HepG2 (cell line): ENCODE results near the gene TNNI3. TPM values are rescaled to one million over a fixed set of nuclear protein-coding genes. Genes with fewer than 3 reads are reported as not detected.

Source experiments
- AGO2 ChIP-seq: fragments of 200-400 bp; formaldehyde crosslinking; optimal IDR thresholded peaks from 2 replicates; pipeline ENCODE3; 2017; ENCODE audit warnings: mild to moderate bottlenecking, low read depth, low read length, moderate library complexity
- JDP2 ChIP-seq: sonication (generic); formaldehyde crosslinking; IDR thresholded peaks from 2 replicates; pipeline ENCODE4 v1.8.1; 2022; ENCODE audit warnings: missing genetic modification reagents, borderline replicate concordance
- MBNL3 ChIP-seq: fragments of 250-450 bp; sonication (Bioruptor Pico); conservative IDR thresholded peaks from 2 replicates; pipeline ENCODE4 v1.8.0; 2022; ENCODE audit warnings: mild to moderate bottlenecking, inconsistent platforms
- MXD4 ChIP-seq: IDR thresholded peaks from 2 replicates; pipeline ENCODE4 v1.6.1; 2016; ENCODE audit warnings: mild to moderate bottlenecking, missing biosample characterization, missing genetic modification reagents
- NR2F2 ChIP-seq: IDR thresholded peaks from 2 replicates; pipeline ENCODE4 v1.6.1; 2012; ENCODE audit warnings: low read depth, inconsistent platforms, borderline replicate concordance
- RARG ChIP-seq: sonication (generic); formaldehyde crosslinking; IDR thresholded peaks from 2 replicates; pipeline ENCODE4 v1.4.0; 2020; ENCODE audit warnings: low read depth, mild to moderate bottlenecking, missing genetic modification reagents
- RCOR2 ChIP-seq: IDR thresholded peaks from 2 replicates; pipeline ENCODE4 v1.6.1; 2016; ENCODE audit warnings: missing biosample characterization, missing genetic modification reagents
- SALL1 ChIP-seq: sonication (generic); formaldehyde crosslinking; IDR thresholded peaks from 2 replicates; pipeline ENCODE4 v1.8.0; 2022; ENCODE audit warnings: mild to moderate bottlenecking, missing genetic modification reagents
- SP1 ChIP-seq, 2 experiments: fragments of 450-650 bp in 1 of 2; sonication (generic) in 1 of 2; formaldehyde crosslinking in 1 of 2; IDR thresholded peaks; 2 replicates each; pipeline versions ENCODE4 v1.4.0 to v1.6.1; 2016 to 2020; ENCODE audit warnings: missing genetic modification reagents in 1 of 2
- SSRP1 ChIP-seq: IDR thresholded peaks from 2 replicates; pipeline ENCODE4 v1.6.1; 2016; ENCODE audit warnings: control low read depth
- TCF7L2 ChIP-seq: IDR thresholded peaks from 2 replicates; pipeline ENCODE4 v1.6.1; 2011; ENCODE audit warnings: mild to moderate bottlenecking, low read depth, low read length, moderate library complexity
- TMF1 ChIP-seq: sonication (generic); formaldehyde crosslinking; IDR thresholded peaks from 2 replicates; pipeline ENCODE4 v1.8.1; 2022; ENCODE audit warnings: low read depth, missing genetic modification reagents
- ZNF160 ChIP-seq: sonication (generic); formaldehyde crosslinking; IDR thresholded peaks from 2 replicates; pipeline ENCODE4 v1.8.0; 2022; ENCODE audit warnings: mild to moderate bottlenecking, inconsistent platforms, missing genetic modification reagents
- ZNF772 ChIP-seq: sonication (generic); formaldehyde crosslinking; IDR thresholded peaks from 2 replicates; pipeline ENCODE4 v1.5.0; 2020; ENCODE audit warnings: mild to moderate bottlenecking, missing genetic modification reagents
- polyA plus RNA-seq, 8 experiments: library from polyadenylated mRNA; depleted of rRNA in 3 of 8; stranded (reverse) in 7 of 8; unstranded in 1 of 8; fragments of >200 nt; fragmentation: Illumina TruSeq in 4 of 8; extraction: Trizol in 4 of 8; gene quantifications; 2 replicates each; pipeline versions ENCODE4 v1.2.1 to v1.2.3, GENCODE V29; 2011 to 2016; ENCODE audit warnings: low read depth in 4 of 8, missing spikeins in 1 of 8, mixed read lengths in 1 of 8; ENCODE audit not compliant: insufficient read depth in 1 of 8
- total RNA-seq, 5 experiments: library from RNA; depleted of rRNA; stranded (reverse); fragments of >200 nt; fragmentation: Illumina TruSeq; extraction: Trizol; gene quantifications; 2 replicates each; pipeline ENCODE4 v1.2.3, GENCODE V29; 2016; ENCODE audit warnings: low read depth in 1 of 5
- TF ChIP-seq, protein P1 (sequence below): IDR thresholded peaks from 2 replicates; pipeline ENCODE4 v1.6.1; 2016; ENCODE audit warnings: missing compliant biosample characterization, missing genetic modification reagents, borderline replicate concordance
- TF ChIP-seq, protein P2 (sequence below): sonication (generic); formaldehyde crosslinking; IDR thresholded peaks from 2 replicates; pipeline ENCODE4 v1.4.0; 2020; ENCODE audit warnings: missing genetic modification reagents
- TF ChIP-seq, protein P3 (sequence below): sonication (generic); formaldehyde crosslinking; IDR thresholded peaks from 2 replicates; pipeline ENCODE4 v1.4.0; 2020; ENCODE audit warnings: missing genetic modification reagents, borderline replicate concordance
- TF ChIP-seq, protein P4 (sequence below): sonication (generic); formaldehyde crosslinking; IDR thresholded peaks from 2 replicates; pipeline ENCODE4 v1.5.0; 2020; ENCODE audit warnings: missing genetic modification reagents
- TF ChIP-seq, protein P5 (sequence below): sonication (generic); formaldehyde crosslinking; IDR thresholded peaks from 2 replicates; pipeline ENCODE4 v1.4.0; 2020; ENCODE audit warnings: missing genetic modification reagents, borderline replicate concordance

Gene TNNI3
- total and polyA plus RNA-seq, 2 of the 13 experiments (the other 11 are each of a cell fraction or from before 2014, with no cell fraction given) = 3.5 to 3.7 TPM

DNA sequence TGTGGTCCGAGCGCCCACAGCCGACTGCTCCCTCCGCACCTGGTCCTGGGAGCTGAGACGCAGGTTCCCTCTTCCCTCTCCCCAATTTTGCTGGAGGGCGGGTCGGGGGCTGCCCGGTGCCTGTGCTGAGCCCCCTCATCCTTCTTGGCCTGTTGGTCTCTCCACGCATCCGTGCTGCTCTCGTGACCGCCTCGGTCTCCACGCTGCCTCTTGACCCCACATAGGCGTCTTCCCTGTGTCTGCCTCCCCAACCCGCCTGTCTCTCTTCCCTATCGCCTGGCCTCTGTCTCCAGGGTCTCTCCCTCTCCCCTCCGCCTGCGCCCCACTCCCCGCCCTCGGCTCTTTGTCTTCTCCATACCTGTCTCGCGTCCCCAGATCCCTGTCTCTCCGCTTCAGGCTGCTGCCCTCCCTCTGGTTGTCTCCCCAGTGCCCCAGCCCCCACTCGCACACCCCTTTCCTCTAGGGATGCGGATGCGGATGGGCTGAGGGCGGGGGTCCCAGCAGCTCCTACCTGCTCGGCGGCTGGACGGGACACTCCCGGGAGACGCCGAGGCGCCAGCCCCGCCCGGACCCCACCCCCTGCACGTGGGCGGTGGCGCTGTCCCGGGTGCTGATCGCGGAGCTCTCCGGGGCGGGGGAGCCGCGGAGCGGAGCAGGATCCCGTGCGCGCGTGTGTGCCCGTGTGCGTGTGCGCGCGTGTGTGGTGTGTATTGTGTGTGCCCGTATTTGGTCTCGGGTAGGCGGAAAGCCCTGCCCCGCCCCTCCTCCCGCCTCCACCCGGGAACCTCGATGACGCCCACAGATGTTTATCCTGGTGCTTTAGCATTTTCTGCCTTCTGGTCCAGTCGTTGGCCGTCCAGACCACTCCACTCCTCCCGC is 22.3 kb upstream of the TNNI3 start, which contains the start of gene SYT5 (continued):
- TF ChIP-seq, protein P1, sequence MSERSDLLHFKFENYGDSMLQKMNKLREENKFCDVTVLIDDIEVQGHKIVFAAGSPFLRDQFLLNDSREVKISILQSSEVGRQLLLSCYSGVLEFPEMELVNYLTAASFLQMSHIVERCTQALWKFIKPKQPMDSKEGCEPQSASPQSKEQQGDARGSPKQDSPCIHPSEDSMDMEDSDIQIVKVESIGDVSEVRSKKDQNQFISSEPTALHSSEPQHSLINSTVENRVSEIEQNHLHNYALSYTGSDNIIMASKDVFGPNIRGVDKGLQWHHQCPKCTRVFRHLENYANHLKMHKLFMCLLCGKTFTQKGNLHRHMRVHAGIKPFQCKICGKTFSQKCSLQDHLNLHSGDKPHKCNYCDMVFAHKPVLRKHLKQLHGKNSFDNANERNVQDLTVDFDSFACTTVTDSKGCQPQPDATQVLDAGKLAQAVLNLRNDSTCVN (CRISPR knock-in tag) = no peak; the same call in 1 of the 2 replicates
- no peak for TF ChIP-seq TCF7L2
- no peak for TF ChIP-seq MBNL3 (CRISPR knock-in tag)
- TF ChIP-seq, protein P2, sequence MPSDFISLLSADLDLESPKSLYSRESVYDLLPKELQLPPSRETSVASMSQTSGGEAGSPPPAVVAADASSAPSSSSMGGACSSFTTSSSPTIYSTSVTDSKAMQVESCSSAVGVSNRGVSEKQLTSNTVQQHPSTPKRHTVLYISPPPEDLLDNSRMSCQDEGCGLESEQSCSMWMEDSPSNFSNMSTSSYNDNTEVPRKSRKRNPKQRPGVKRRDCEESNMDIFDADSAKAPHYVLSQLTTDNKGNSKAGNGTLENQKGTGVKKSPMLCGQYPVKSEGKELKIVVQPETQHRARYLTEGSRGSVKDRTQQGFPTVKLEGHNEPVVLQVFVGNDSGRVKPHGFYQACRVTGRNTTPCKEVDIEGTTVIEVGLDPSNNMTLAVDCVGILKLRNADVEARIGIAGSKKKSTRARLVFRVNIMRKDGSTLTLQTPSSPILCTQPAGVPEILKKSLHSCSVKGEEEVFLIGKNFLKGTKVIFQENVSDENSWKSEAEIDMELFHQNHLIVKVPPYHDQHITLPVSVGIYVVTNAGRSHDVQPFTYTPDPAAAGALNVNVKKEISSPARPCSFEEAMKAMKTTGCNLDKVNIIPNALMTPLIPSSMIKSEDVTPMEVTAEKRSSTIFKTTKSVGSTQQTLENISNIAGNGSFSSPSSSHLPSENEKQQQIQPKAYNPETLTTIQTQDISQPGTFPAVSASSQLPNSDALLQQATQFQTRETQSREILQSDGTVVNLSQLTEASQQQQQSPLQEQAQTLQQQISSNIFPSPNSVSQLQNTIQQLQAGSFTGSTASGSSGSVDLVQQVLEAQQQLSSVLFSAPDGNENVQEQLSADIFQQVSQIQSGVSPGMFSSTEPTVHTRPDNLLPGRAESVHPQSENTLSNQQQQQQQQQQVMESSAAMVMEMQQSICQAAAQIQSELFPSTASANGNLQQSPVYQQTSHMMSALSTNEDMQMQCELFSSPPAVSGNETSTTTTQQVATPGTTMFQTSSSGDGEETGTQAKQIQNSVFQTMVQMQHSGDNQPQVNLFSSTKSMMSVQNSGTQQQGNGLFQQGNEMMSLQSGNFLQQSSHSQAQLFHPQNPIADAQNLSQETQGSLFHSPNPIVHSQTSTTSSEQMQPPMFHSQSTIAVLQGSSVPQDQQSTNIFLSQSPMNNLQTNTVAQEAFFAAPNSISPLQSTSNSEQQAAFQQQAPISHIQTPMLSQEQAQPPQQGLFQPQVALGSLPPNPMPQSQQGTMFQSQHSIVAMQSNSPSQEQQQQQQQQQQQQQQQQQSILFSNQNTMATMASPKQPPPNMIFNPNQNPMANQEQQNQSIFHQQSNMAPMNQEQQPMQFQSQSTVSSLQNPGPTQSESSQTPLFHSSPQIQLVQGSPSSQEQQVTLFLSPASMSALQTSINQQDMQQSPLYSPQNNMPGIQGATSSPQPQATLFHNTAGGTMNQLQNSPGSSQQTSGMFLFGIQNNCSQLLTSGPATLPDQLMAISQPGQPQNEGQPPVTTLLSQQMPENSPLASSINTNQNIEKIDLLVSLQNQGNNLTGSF = no peak
- TF ChIP-seq, protein P3, sequence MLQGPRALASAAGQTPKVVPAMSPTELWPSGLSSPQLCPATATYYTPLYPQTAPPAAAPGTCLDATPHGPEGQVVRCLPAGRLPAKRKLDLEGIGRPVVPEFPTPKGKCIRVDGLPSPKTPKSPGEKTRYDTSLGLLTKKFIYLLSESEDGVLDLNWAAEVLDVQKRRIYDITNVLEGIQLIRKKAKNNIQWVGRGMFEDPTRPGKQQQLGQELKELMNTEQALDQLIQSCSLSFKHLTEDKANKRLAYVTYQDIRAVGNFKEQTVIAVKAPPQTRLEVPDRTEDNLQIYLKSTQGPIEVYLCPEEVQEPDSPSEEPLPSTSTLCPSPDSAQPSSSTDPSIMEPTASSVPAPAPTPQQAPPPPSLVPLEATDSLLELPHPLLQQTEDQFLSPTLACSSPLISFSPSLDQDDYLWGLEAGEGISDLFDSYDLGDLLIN = no peak
- no peak for TF ChIP-seq SSRP1
- TF ChIP-seq MXD4 (CRISPR knock-in tag) = peak; percentile 90; the same call in 1 of the 2 replicates
- no peak for TF ChIP-seq RCOR2 (CRISPR knock-in tag)
- peak; percentile 52 for TF ChIP-seq SALL1 (CRISPR knock-in tag)
- TF ChIP-seq, protein P4, sequence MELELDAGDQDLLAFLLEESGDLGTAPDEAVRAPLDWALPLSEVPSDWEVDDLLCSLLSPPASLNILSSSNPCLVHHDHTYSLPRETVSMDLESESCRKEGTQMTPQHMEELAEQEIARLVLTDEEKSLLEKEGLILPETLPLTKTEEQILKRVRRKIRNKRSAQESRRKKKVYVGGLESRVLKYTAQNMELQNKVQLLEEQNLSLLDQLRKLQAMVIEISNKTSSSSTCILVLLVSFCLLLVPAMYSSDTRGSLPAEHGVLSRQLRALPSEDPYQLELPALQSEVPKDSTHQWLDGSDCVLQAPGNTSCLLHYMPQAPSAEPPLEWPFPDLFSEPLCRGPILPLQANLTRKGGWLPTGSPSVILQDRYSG (CRISPR knock-in tag) = no peak
- TF ChIP-seq RARG = no peak
- TF ChIP-seq ZNF772 (CRISPR knock-in tag) = no peak; the same call in 1 of the 2 replicates
- TF ChIP-seq, protein P5, sequence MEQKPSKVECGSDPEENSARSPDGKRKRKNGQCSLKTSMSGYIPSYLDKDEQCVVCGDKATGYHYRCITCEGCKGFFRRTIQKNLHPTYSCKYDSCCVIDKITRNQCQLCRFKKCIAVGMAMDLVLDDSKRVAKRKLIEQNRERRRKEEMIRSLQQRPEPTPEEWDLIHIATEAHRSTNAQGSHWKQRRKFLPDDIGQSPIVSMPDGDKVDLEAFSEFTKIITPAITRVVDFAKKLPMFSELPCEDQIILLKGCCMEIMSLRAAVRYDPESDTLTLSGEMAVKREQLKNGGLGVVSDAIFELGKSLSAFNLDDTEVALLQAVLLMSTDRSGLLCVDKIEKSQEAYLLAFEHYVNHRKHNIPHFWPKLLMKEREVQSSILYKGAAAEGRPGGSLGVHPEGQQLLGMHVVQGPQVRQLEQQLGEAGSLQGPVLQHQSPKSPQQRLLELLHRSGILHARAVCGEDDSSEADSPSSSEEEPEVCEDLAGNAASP (CRISPR knock-in tag) = no peak
- TF ChIP-seq JDP2 = no peak
- no peak for TF ChIP-seq NR2F2
- no peak for TF ChIP-seq ZNF160 (CRISPR knock-in tag)
- peak; percentile 88 for TF ChIP-seq AGO2
- no peak for TF ChIP-seq TMF1 (CRISPR knock-in tag)
- TF ChIP-seq SP1 (IDR thresholded peaks at IDR 0.05) = no peak
- TF ChIP-seq SP1 (CRISPR knock-in tag; IDR thresholded peaks at IDR 0.05) = 0 out of 2 replicates have a peak, but pooled peaks have one; percentile 28
